Stimulated activated naive CD4-positive, alpha-beta T cell (primary cell): ENCODE results near the gene MCC.

Experiments
- DNase-seq, 6 experiments: peaks; one replicate each; lab custom pipeline; 2025; lab: John Stamatoyannopoulos, UW

The MCC gene

GRCh38 chr5:113029614-113030013, 458.6 kb downstream of the MCC start:
- no peak for DNase-seq

GRCh38 chr5:113027431-113027830, 460.8 kb downstream of the MCC start:
- no peak for DNase-seq

- DNase-seq: no peak
Measured at GRCh38 chr5:113027015-113027414, 461.2 kb downstream of the MCC start.

- DNase-seq: no peak
Measured at GRCh38 chr5:113026211-113026610, 462.0 kb downstream of the MCC start.

- DNase-seq: no peak
Measured at GRCh38 chr5:113025596-113025995, 462.7 kb downstream of the MCC start.

GRCh38 chr5:113024076-113024697, 464.1 kb downstream of the MCC start:
- DNase-seq: no peak

GRCh38 chr5:113022661-113023060, 465.6 kb downstream of the MCC start:
- peak in 3 of 6 experiments; percentile 74 to 79 (median 74) for DNase-seq

- peak in 4 of 6 experiments; percentile 1 to 52 (median 29) for DNase-seq
Measured at GRCh38 chr5:113020461-113021273, 467.6 kb downstream of the MCC start.

GRCh38 chr5:113017881-113018635, 470.2 kb downstream of the MCC start:
- DNase-seq: no peak

GRCh38 chr5:113005454-113005853, 482.8 kb downstream of the MCC start:
- DNase-seq: no peak

- no peak for DNase-seq
Measured at GRCh38 chr5:113003763-113004162, 484.5 kb downstream of the MCC start.

GRCh38 chr5:113002423-113002822, 485.8 kb downstream of the MCC start:
- no peak for DNase-seq

- DNase-seq: no peak
Measured at GRCh38 chr5:113000466-113000865, 487.8 kb downstream of the MCC start.

GRCh38 chr5:112998296-112998695, 490.0 kb downstream of the MCC start:
- DNase-seq: no peak

GRCh38 chr5:112996830-112997374, 491.4 kb downstream of the MCC start:
- DNase-seq: no peak

- peak; percentile 48 to 79 (median 56) for DNase-seq
Measured at GRCh38 chr5:112995764-112996618, 492.3 kb downstream of the MCC start.

- DNase-seq: no peak
Measured at GRCh38 chr5:112986224-112986623, 502.0 kb downstream of the MCC start.

- no peak for DNase-seq
Measured at GRCh38 chr5:112983363-112983762, 504.9 kb downstream of the MCC start.

- no peak for DNase-seq
Measured at GRCh38 chr5:112979723-112980122, 508.5 kb downstream of the MCC start.

- DNase-seq: no peak
Measured at GRCh38 chr5:112978836-112979235, 509.4 kb downstream of the MCC start.

- peak in 1 of 6 experiments; percentile 35 for DNase-seq
Measured at GRCh38 chr5:112977440-112977861, 510.8 kb downstream of the MCC start.
